Neural crest cell (in vitro differentiated cells): ENCODE results near the gene RASGRP3. TPM values are rescaled to one million over a fixed set of nuclear protein-coding genes. Genes with fewer than 3 reads are reported as not detected.

Experiments
- DNase-seq: peaks from one replicate; pipeline ENCODE4 v3.0.0; 2021; ENCODE audit warnings: low read depth, mixed read lengths, low spot score
- H3K27ac Mint-ChIP-seq: one replicate; pipeline ENCODE4 v1.8.0; 2021; ENCODE audit warnings: mild to moderate bottlenecking, mixed read lengths; ENCODE audit not compliant: unreplicated experiment
- H3K27me3 Mint-ChIP-seq: 2 replicates; pipeline ENCODE4 v1.8.0; 2021; ENCODE audit warnings: low read depth, mild to moderate bottlenecking, mixed read lengths
- H3K36me3 Mint-ChIP-seq: 2 replicates; pipeline ENCODE4 v1.8.0; 2021; ENCODE audit warnings: low read depth, mild to moderate bottlenecking, mixed read lengths
- H3K4me1 Mint-ChIP-seq: 2 replicates; pipeline ENCODE4 v1.8.0; 2021; ENCODE audit warnings: mixed read lengths
- H3K4me3 Mint-ChIP-seq: one replicate; pipeline ENCODE4 v1.8.0; 2021; ENCODE audit warnings: mild to moderate bottlenecking, mixed read lengths
- H3K9me3 Mint-ChIP-seq: 2 replicates; pipeline ENCODE4 v1.8.0; 2021; ENCODE audit warnings: mixed read lengths
- total RNA-seq: library from RNA; stranded (reverse); gene quantifications from 2 replicates; pipeline ENCODE4 v1.2.1, GENCODE V29; 2021
- TF ChIP-seq, protein P1 (sequence below): fragments of 200-600 bp; sonication (generic); conservative IDR thresholded peaks from 2 replicates; pipeline ENCODE4 v1.5.0; 2021; ENCODE audit warnings: antibody characterized with exemption, mild to moderate bottlenecking

The RASGRP3 gene
- total RNA-seq, 1 donor from 2014 or later, result 0.07 TPM

DNA sequence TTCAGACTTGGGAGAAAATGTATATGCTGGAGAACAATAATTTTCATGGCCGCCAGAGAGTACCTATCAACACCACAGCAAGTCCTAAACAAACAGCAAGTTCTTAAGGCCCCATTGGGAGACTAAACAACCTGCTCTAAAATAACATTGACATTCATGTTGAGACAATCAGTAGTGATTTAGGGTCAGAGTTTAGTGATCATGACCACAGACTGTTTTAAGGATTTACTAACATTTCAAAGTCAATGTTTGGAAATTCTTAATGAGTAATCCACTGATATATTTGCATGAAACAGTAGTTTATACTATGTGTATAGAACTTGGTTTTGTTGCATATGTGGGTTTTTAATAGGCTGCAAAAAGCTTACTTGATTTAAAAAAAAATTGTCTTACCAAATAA, 34.7 kb downstream of the RASGRP3 start:
- H3K27ac Mint-ChIP-seq, result no peak overlapping the region
- H3K4me1 Mint-ChIP-seq, result peaks cover 6% of the 10 kb centered on the region
- H3K9me3 Mint-ChIP-seq, result peaks cover 2% of the 10 kb centered on the region

DNA sequence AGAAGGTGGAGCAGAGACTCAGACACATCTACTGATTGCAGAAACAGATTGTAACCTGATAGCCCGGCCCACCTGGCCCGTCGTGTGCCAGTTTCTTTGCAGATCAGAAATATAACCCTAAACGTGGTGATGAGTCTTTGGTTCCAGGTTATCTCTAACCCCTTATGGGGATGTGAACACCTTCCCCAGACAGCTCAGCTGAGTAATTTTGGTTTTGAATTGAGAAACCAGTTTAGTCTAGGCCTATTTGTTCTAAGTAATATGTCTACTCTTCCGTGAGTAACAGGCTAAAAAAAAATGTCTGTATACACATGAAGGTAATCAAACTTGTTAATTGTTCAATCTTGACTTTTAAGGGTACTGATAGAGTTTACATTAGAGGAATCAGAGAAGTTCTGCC, 35.7 kb downstream of the RASGRP3 start:
- TF ChIP-seq, protein P1, sequence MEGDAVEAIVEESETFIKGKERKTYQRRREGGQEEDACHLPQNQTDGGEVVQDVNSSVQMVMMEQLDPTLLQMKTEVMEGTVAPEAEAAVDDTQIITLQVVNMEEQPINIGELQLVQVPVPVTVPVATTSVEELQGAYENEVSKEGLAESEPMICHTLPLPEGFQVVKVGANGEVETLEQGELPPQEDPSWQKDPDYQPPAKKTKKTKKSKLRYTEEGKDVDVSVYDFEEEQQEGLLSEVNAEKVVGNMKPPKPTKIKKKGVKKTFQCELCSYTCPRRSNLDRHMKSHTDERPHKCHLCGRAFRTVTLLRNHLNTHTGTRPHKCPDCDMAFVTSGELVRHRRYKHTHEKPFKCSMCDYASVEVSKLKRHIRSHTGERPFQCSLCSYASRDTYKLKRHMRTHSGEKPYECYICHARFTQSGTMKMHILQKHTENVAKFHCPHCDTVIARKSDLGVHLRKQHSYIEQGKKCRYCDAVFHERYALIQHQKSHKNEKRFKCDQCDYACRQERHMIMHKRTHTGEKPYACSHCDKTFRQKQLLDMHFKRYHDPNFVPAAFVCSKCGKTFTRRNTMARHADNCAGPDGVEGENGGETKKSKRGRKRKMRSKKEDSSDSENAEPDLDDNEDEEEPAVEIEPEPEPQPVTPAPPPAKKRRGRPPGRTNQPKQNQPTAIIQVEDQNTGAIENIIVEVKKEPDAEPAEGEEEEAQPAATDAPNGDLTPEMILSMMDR, result no peak
- Mint-ChIP-seq H3K4me1 (peaks cover 5% of the 10 kb centered on the region), H3K27me3 (no peaks in the 10 kb centered on the region)

More for the DNA sequence above, 34.7 kb downstream of the RASGRP3 start:
- TF ChIP-seq, protein P1, result no peak
- Mint-ChIP-seq H3K36me3 (no peaks in the 10 kb centered on the region), H3K27me3 (no peaks in the 10 kb centered on the region), H3K4me3 (no peak overlapping the region)
- no peak for DNase-seq

DNA sequence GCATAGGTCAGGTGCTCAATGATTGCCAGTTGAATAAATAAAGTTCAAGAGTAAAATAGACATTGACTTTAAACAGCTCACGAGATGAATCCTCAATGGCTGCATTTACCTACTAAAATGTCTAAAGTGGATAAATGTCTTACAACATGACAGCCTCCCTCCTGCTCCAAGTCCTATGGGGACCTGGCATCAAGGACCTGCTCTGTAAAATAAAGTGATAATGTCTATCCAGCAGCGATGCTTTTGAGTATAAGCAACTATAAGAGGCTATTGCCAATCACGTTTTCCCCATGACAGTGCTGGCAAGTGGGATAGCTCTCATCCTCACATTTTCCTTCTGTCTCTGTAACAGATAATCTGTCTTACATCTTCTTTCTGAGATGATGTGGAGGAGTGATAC, 37.0 kb downstream of the RASGRP3 start:
- H3K9me3 Mint-ChIP-seq, result peaks cover 4% of the 10 kb centered on the region
- H3K27me3 Mint-ChIP-seq, result no peaks in the 10 kb centered on the region
- no peak for DNase-seq
- H3K4me1 Mint-ChIP-seq, result peaks cover 5% of the 10 kb centered on the region
- H3K27ac Mint-ChIP-seq, result no peak overlapping the region
- H3K4me3 Mint-ChIP-seq, result no peak overlapping the region
- TF ChIP-seq, protein P1, result no peak
- H3K36me3 Mint-ChIP-seq, result no peaks in the 10 kb centered on the region

More for the DNA sequence above, 35.7 kb downstream of the RASGRP3 start:
- no peak for DNase-seq
- H3K27ac Mint-ChIP-seq, result no peak overlapping the region
- H3K36me3 Mint-ChIP-seq, result no peaks in the 10 kb centered on the region
- peaks cover 4% of the 10 kb centered on the region for H3K9me3 Mint-ChIP-seq
- H3K4me3 Mint-ChIP-seq, result no peak overlapping the region

DNA sequence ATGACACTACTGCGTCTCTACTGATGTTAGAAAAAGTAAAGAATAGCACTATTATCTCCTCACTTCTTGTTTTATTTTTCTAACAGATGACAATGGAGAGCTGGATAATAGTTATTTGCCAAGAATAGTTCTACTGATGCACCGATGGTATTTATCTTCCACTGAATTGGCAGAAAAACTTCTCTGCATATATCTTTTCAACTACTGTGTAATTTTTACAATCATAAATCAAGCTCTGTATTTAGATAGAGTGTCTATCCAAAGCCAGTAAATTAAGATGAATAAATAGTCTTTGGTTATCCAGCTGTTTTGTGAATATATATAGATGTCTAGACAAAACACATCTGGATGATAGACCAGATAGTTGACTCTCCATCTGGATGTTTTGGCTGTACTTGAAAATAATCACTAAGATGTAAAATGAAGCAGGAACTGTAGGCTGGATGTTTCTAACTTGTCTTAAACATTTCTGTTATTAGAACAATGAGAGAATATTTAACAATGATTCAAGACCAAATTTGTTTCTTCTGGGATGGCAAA, 40.1 kb downstream of the RASGRP3 start:
- Mint-ChIP-seq H3K27me3 (no peaks in the 10 kb centered on the region), H3K27ac (no peak overlapping the region), H3K36me3 (no peaks in the 10 kb centered on the region), H3K4me1 (no peaks in the 10 kb centered on the region), H3K9me3 (peaks cover 2% of the 10 kb centered on the region), H3K4me3 (no peak overlapping the region)
- DNase-seq, result no peak
- TF ChIP-seq, protein P1, result no peak

DNA sequence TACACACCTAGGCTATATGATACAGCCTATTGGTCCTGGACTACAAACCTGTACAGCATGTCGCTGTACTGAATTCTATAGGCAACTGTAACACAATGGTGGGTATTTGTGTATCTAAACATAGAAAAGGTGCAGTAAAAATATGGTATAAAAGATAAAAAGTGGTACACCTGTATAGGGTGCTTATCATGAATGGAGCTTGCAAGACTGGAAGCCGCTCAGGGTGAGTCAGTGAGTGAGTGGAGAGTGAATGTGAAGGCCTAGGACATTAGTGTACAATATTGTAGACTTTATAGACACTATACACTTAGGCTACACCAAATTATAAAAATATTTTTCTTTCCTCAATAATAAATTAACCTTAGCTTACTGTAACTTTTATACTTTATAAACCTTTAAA, 41.8 kb downstream of the RASGRP3 start:
- H3K27ac Mint-ChIP-seq, result no peak overlapping the region

More for the DNA sequence above, 41.8 kb downstream of the RASGRP3 start:
- no peak for DNase-seq
- peaks cover 2% of the 10 kb centered on the region for H3K9me3 Mint-ChIP-seq
- no peaks in the 10 kb centered on the region for H3K36me3 Mint-ChIP-seq
- TF ChIP-seq, protein P1, result no peak
- peaks cover 5% of the 10 kb centered on the region for H3K4me1 Mint-ChIP-seq
- no peak overlapping the region for H3K4me3 Mint-ChIP-seq
- no peaks in the 10 kb centered on the region for H3K27me3 Mint-ChIP-seq
